ENCODE data around the gene ZNF100.

GRCh38 chr19:21704320-21704719 lies 63.1 kb downstream of the ZNF100 start:
- no peak for TF ChIP-seq POLR2A (IDR thresholded peaks at IDR 0.05; ENCODE audit: extremely low read depth, insufficient read length)
- no peak for TF ChIP-seq CTCF (IDR thresholded peaks at IDR 0.05; ENCODE audit: low read depth, low read length)
- no peak for TF ChIP-seq MAX (IDR thresholded peaks at IDR 0.05; ENCODE audit: low read depth, low read length)
